IMR-90 (cell line): ENCODE results near the gene GSK3B.

Source experiments
- BHLHE40 ChIP-seq: fragments of 150-350 bp; IDR thresholded peaks from 2 replicates; pipeline ENCODE4 v1.6.1; 2016; ENCODE audit warnings: mild to moderate bottlenecking, low read depth, low read length
- CEBPB ChIP-seq: IDR thresholded peaks from 2 replicates; pipeline ENCODE4 v1.6.1; 2012; ENCODE audit warnings: low read depth, low read length, improper control_type of control experiment
- MAZ ChIP-seq: IDR thresholded peaks from 2 replicates; pipeline ENCODE4 v1.6.1; 2012; ENCODE audit warnings: low read depth, mild to moderate bottlenecking, low read length, improper control_type of control experiment, moderate library complexity, borderline replicate concordance
- NFE2L2 ChIP-seq: fragments of 150-350 bp; IDR thresholded peaks from 2 replicates; pipeline ENCODE4 v1.6.1; 2016; ENCODE audit warnings: low read depth, mild to moderate bottlenecking, low read length
- POLR2A ChIP-seq: IDR thresholded peaks from 2 replicates; pipeline ENCODE4 v1.6.1; 2012; ENCODE audit warnings: mild to moderate bottlenecking, low read depth, low read length
- RAD21 ChIP-seq: IDR thresholded peaks from 2 replicates; pipeline ENCODE4 v1.6.1; 2012; ENCODE audit warnings: low read length, improper control_type of control experiment
- RCOR1 ChIP-seq: IDR thresholded peaks from 2 replicates; pipeline ENCODE4 v1.6.1; 2012; ENCODE audit warnings: mild to moderate bottlenecking, low read length, improper control_type of control experiment; ENCODE audit not compliant: insufficient replicate concordance
- SMC3 ChIP-seq: fragments of 150-350 bp; IDR thresholded peaks from 2 replicates; pipeline ENCODE4 v1.6.1; 2016; ENCODE audit warnings: low read depth, mild to moderate bottlenecking, antibody characterized with exemption, low read length, moderate library complexity
- TF ChIP-seq, protein P1 (sequence below): conservative IDR thresholded peaks from 2 replicates; pipeline ENCODE4 v1.5.1; 2012; ENCODE audit warnings: mild to moderate bottlenecking, low read depth, low read length, improper control_type of control experiment
- TF ChIP-seq, protein P2 (sequence below): fragments of 150-350 bp; IDR thresholded peaks from 2 replicates; pipeline ENCODE4 v1.6.1; 2017; ENCODE audit warnings: mild to moderate bottlenecking, antibody characterized with exemption, low read length, low read depth
- TF ChIP-seq, protein P3 (sequence below): fragments of 150-350 bp; IDR thresholded peaks from 2 replicates; pipeline ENCODE4 v1.6.1; 2016; ENCODE audit warnings: low read depth, mild to moderate bottlenecking, low read length, moderate library complexity, borderline replicate concordance

DNA sequence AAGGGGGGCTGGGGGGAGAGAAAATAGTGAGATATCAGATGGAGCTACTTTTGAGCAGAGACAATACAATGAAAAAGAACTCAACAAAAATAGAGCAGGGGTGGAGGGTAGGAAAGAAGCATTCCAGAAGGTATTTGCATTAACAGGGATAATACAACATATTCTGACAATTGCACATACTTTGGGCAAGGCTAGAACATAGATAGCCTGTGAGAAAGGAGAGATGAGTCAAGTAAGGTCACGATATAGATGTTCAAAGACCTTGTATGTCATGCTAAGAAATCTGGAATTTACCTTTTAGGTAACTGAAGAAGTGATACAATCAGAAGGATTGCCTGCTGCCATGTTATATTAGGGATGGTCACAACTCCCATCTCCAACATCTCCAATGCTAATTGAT lies 155.2 kb downstream of the GSK3B start:
- TF ChIP-seq, protein P1, sequence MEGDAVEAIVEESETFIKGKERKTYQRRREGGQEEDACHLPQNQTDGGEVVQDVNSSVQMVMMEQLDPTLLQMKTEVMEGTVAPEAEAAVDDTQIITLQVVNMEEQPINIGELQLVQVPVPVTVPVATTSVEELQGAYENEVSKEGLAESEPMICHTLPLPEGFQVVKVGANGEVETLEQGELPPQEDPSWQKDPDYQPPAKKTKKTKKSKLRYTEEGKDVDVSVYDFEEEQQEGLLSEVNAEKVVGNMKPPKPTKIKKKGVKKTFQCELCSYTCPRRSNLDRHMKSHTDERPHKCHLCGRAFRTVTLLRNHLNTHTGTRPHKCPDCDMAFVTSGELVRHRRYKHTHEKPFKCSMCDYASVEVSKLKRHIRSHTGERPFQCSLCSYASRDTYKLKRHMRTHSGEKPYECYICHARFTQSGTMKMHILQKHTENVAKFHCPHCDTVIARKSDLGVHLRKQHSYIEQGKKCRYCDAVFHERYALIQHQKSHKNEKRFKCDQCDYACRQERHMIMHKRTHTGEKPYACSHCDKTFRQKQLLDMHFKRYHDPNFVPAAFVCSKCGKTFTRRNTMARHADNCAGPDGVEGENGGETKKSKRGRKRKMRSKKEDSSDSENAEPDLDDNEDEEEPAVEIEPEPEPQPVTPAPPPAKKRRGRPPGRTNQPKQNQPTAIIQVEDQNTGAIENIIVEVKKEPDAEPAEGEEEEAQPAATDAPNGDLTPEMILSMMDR, result no peak
- TF ChIP-seq CEBPB, result no peak
- no peak for TF ChIP-seq POLR2A
- TF ChIP-seq RCOR1, result no peak
- TF ChIP-seq, protein P2, sequence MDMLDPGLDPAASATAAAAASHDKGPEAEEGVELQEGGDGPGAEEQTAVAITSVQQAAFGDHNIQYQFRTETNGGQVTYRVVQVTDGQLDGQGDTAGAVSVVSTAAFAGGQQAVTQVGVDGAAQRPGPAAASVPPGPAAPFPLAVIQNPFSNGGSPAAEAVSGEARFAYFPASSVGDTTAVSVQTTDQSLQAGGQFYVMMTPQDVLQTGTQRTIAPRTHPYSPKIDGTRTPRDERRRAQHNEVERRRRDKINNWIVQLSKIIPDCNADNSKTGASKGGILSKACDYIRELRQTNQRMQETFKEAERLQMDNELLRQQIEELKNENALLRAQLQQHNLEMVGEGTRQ, result no peak
- TF ChIP-seq NFE2L2, result no peak
- TF ChIP-seq BHLHE40, result no peak
- no peak for TF ChIP-seq SMC3
- no peak for TF ChIP-seq RAD21
- TF ChIP-seq, protein P3, sequence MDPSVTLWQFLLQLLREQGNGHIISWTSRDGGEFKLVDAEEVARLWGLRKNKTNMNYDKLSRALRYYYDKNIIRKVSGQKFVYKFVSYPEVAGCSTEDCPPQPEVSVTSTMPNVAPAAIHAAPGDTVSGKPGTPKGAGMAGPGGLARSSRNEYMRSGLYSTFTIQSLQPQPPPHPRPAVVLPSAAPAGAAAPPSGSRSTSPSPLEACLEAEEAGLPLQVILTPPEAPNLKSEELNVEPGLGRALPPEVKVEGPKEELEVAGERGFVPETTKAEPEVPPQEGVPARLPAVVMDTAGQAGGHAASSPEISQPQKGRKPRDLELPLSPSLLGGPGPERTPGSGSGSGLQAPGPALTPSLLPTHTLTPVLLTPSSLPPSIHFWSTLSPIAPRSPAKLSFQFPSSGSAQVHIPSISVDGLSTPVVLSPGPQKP, result no peak
- TF ChIP-seq MAZ, result no peak
